Ovary (tissue), 9 donors: Measurements from ENCODE around the gene ZNF689. TPM values are rescaled to one million over a fixed set of nuclear protein-coding genes. Genes with fewer than 3 reads are reported as not detected.

ENCODE experiments used
- DNase-seq, 5 donors: peaks; one replicate each; pipeline ENCODE4 v3.0.0-alpha.2; 2019 to 2020
- H3K27ac ChIP-seq, 2 donors: fragments of 200-600 bp; one replicate each; pipeline versions ENCODE4 v1.5.1 to v1.8.0; 2019 to 2022
- H3K27me3 ChIP-seq: fragments of 200-600 bp; one replicate; pipeline ENCODE4 v1.8.0; 2022
- H3K36me3 ChIP-seq: fragments of 200-600 bp; sonication (generic); one replicate; pipeline ENCODE4 v1.5.1; 2019
- H3K4me1 ChIP-seq: one replicate; pipeline ENCODE4 v1.8.1; 2013; ENCODE audit warnings: mild to moderate bottlenecking, moderate library complexity; ENCODE audit not compliant: insufficient read depth
- H3K4me3 ChIP-seq: fragments of 200-600 bp; sonication (generic); one replicate; pipeline ENCODE4 v1.5.1; 2017
- H3K9me3 ChIP-seq, 2 donors: fragments of 200-600 bp in 1 of 2; sonication (generic) in 1 of 2; one replicate each; pipeline versions ENCODE4 v1.5.1 to v1.8.1; 2013 to 2019; ENCODE audit warnings: mild to moderate bottlenecking in 1 of 2, moderate library complexity in 1 of 2
- EP300 ChIP-seq: sonication (generic); formaldehyde crosslinking; IDR thresholded peaks from one replicate; pipeline ENCODE4 v1.6.1; 2017; ENCODE audit warnings: antibody characterized with exemption
- POLR2A ChIP-seq: fragments of 450-650 bp; IDR thresholded peaks from one replicate; pipeline ENCODE4 v1.6.1; 2017; ENCODE audit warnings: antibody characterized with exemption, mild to moderate bottlenecking, moderate library complexity
- WGBS, 3 donors: extraction: QIAGEN DNeasy Blood & Tissue Kit in 1 of 3; methylation state at CpG; one replicate each; pipeline versions ENCODE4 v1.1.5 to v1.1.7; 2013 to 2017; 5-methylcytosine and 5-hydroxymethylcytosine counted together
- intact Hi-C, 4 donors: fragments of 100-400 bp; cut with DNase I; formaldehyde crosslinking; loops; one replicate each; pipeline versions ENCODE4 v1.11.0 to v1.15.1; 2022 to 2023
- polyA plus RNA-seq, 2 donors: library from polyadenylated mRNA; stranded (reverse); fragments of 200-250 nt in 1 of 2; fragments of 350-450 nt in 1 of 2; fragmentation: Illumina TruSeq in 1 of 2; extraction: RNeasy Lipid Tissue Mini Kit (QIAGEN cat#74804) in 1 of 2; gene quantifications; one replicate each; pipeline ENCODE4 v1.2.3, GENCODE V29; 2013 to 2014
- total RNA-seq, 7 donors: library from RNA; depleted of rRNA in 2 of 7; stranded (reverse); fragments of >200 nt in 2 of 7; fragmentation: NEBNext Ultra II Directional in 3 of 7; extraction: Animal tissue kit (Norgen Biotek cat#: 25700) in 3 of 7; gene quantifications; one replicate each; pipeline versions ENCODE4 v1.1.0 to v1.2.4, GENCODE V29; 2016 to 2023
- TF ChIP-seq, protein P1 (sequence below), 3 donors: fragments of 450-650 bp in 2 of 3; fragments of 200-600 bp in 1 of 3; IDR thresholded peaks; one replicate each; pipeline versions ENCODE4 v1.5.1 to v1.8.0; 2016 to 2022; ENCODE audit warnings: antibody characterized with exemption in 3 of 3, mild to moderate bottlenecking in 1 of 3
- donor health status: DM: no; HTN: no; CAD: no; lungs with moderate emphysema.
- donor health status: DM: no; HTN: no; CAD: no.
- donor health status: Bipolar disorder and iron deficiency.
- donor health status: DM: yes; HTN: yes; CAD: no.
- donor health status: DM: no; HTN: no; CAD: no.
- donor health status: DM: yes; HTN: yes; CAD: no.

ZNF689 gene
- total and polyA plus RNA-seq, 9 donors = 6.2 to 13.2 (median 10.2) TPM

GRCh38 chr16:30588651-30589050 is 21.5 kb downstream of the ZNF689 start:
- no peaks in the 10 kb centered on the region for H3K9me3 ChIP-seq
- H3K4me3 ChIP-seq = no peak overlapping the region
- no peak for DNase-seq
- H3K27me3 ChIP-seq = no peaks in the 10 kb centered on the region
- no peak for TF ChIP-seq POLR2A
- TF ChIP-seq EP300 = no peak
- TF ChIP-seq, protein P1, sequence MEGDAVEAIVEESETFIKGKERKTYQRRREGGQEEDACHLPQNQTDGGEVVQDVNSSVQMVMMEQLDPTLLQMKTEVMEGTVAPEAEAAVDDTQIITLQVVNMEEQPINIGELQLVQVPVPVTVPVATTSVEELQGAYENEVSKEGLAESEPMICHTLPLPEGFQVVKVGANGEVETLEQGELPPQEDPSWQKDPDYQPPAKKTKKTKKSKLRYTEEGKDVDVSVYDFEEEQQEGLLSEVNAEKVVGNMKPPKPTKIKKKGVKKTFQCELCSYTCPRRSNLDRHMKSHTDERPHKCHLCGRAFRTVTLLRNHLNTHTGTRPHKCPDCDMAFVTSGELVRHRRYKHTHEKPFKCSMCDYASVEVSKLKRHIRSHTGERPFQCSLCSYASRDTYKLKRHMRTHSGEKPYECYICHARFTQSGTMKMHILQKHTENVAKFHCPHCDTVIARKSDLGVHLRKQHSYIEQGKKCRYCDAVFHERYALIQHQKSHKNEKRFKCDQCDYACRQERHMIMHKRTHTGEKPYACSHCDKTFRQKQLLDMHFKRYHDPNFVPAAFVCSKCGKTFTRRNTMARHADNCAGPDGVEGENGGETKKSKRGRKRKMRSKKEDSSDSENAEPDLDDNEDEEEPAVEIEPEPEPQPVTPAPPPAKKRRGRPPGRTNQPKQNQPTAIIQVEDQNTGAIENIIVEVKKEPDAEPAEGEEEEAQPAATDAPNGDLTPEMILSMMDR (IDR thresholded peaks at IDR 0.05) = no peak
- intact Hi-C loops = loop anchor here in 3 of 4 donors (5.0 to 10.0 kb wide), 3 partner anchors 44 to 66 kb away; partner anchors contain the start of genes FBRS (in 1 of the 3) and PRR14 (in 1 of the 3)
- H3K27ac ChIP-seq = no peak overlapping the region
- peaks cover 5% of the 10 kb centered on the region for H3K4me1 ChIP-seq
- WGBS, 3 donors = 77 to 83% (median 82%) methylated on average over 2 of the region's 2 CpGs
- H3K36me3 ChIP-seq = no peaks in the 10 kb centered on the region

GRCh38 chr16:30585400-30586191 is 24.6 kb downstream of the ZNF689 start, which contains the start of gene ZNF785:
Gene ZNF785 (minus strand): TSS chr16:30585697. CDS start chr16:30585611, 86 bp downstream.
- Histone ChIP-seq H3K4me1 (peaks cover 5% of the 10 kb centered on the region), H3K27me3 (no peaks in the 10 kb centered on the region), H3K27ac (peak within 1 kb of the TSS; percentile 84 to 91), H3K36me3 (no peaks in the 10 kb centered on the region), H3K4me3 (peak within 1 kb of the TSS; percentile 70), H3K9me3 (no peaks in the 10 kb centered on the region)
- peak; percentile 94 to 98 (median 96) for DNase-seq
- 0% methylated on average over 50 of the region's 50 CpGs for WGBS, 3 donors
- TF ChIP-seq EP300 = no peak
- TF ChIP-seq, protein P1 (IDR thresholded peaks at IDR 0.05) = peak in 2 of 3 donors; percentile 20 to 53
- TF ChIP-seq POLR2A = peak; percentile 23
- intact Hi-C loops = loop anchor here in 3 of 4 donors (5.0 to 10.0 kb wide), 3 partner anchors 47 to 69 kb away; partner anchors contain the start of genes FBRS (in 1 of the 3) and PRR14 (in 1 of the 3)

DNA sequence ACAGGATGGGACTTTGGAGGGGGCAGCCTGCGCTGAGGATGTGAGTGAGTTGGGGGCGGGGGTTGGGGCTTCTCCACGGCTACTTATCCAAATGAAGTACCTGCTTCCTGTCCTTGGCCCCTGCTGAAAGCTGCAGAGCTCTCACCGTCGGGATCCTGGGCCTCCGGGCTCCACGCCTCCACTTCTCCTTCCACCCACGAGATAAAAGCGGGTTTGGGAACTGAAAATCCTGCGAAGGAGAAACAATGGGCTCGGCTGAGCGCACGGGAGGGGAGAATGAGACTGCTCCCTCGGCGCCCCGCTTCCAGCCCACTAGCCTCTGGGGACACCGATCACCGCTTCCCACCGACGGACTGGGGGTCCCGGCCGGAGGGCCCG is 25.2 kb downstream of the ZNF689 start:
- TF ChIP-seq, protein P1 (IDR thresholded peaks at IDR 0.05) = no peak
- TF ChIP-seq EP300 (no peak), POLR2A (no peak)
- Histone ChIP-seq H3K4me1 (peaks cover 5% of the 10 kb centered on the region), H3K36me3 (no peaks in the 10 kb centered on the region), H3K4me3 (peak overlapping the region; percentile 70), H3K27ac (peak overlapping the region; percentile 84 to 91), H3K27me3 (no peaks in the 10 kb centered on the region), H3K9me3 (no peaks in the 10 kb centered on the region)
- DNase-seq = peak in 1 of 5 donors; percentile 26
- intact Hi-C loops = loop anchor here in 3 of 4 donors (5.0 to 10.0 kb wide), 3 partner anchors 47 to 70 kb away; partner anchors contain the start of genes FBRS (in 1 of the 3) and PRR14 (in 1 of the 3)
- WGBS, 3 donors = 0% methylated on average over 20 to 23 of the region's 23 CpGs

DNA sequence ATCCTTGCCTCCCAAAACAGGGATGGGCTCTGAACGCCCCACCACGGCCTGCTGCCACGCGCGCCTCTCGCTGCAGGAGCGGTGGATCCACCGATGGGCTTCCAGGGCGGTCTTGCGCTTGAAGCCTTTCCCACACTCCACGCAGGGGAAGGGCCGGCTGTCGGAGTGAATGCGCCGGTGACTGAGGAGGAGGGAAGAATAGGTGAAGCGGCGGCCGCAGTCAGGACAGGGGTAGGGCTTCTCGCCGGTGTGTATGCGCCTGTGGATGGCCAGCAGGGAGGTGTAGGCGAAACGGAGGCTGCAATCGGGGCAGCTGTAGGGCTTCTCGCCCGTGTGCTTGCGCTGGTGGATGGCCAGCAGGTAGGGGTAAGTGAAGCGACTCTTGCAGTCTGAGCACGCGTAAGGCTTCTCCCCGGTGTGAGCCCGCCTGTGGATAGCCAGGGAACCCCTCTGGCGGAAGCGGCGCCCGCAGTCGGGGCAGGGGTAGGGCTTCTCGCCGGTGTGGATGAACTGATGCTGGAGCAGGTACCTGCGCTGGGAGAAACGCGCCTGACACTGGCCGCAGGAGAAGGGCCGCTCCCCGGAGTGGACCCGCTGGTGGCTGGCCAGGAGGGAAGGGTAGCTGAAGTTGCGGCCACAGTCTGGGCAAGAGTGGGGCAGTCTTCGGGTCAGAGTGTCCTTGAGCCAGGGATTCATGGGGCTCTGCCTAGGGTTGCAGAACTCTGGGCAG is 27.4 kb downstream of the ZNF689 start:
- Histone ChIP-seq H3K36me3 (no peaks in the 10 kb centered on the region), H3K4me3 (no peak overlapping the region), H3K4me1 (peaks cover 5% of the 10 kb centered on the region), H3K27ac (no peak overlapping the region), H3K27me3 (no peaks in the 10 kb centered on the region), H3K9me3 (no peaks in the 10 kb centered on the region)
- DNase-seq = peak in 1 of 5 donors; percentile 32
- no peak for TF ChIP-seq EP300
- TF ChIP-seq, protein P1 (IDR thresholded peaks at IDR 0.05) = no peak
- TF ChIP-seq POLR2A = no peak
- intact Hi-C loops = loop anchor here in 2 of 4 donors (10.0 kb wide), 2 partner anchors 62 to 72 kb away; partner anchors contain the start of genes FBRS (in 1 of the 2) and PRR14 (in 1 of the 2)
- WGBS, 3 donors = 93 to 96% (median 94%) methylated on average over 48 of the region's 48 CpGs
